IPS-NIHi7 (cell line): ENCODE results near the gene CHD5.
"Not testable (repeated sequence)": the region's sequence is repeated elsewhere in the genome, so short reads cannot be mapped to it uniquely, and the experiment has no call there.

Source experiments
- DNase-seq: peaks from one replicate; pipeline ENCODE4 v3.0.0; 2012; ENCODE audit warnings: mixed read lengths; ENCODE audit errors: extremely low spot score

CHD5 gene

GRCh38 chr1:6086358-6086757 lies 93.8 kb downstream of the CHD5 start:
- no peak for DNase-seq

- no peak for DNase-seq
Observed at GRCh38 chr1:6085666-6086065, 94.5 kb downstream of the CHD5 start.

- DNase-seq, result no peak
Observed at GRCh38 chr1:6084781-6085495, 95.2 kb downstream of the CHD5 start.

DNA sequence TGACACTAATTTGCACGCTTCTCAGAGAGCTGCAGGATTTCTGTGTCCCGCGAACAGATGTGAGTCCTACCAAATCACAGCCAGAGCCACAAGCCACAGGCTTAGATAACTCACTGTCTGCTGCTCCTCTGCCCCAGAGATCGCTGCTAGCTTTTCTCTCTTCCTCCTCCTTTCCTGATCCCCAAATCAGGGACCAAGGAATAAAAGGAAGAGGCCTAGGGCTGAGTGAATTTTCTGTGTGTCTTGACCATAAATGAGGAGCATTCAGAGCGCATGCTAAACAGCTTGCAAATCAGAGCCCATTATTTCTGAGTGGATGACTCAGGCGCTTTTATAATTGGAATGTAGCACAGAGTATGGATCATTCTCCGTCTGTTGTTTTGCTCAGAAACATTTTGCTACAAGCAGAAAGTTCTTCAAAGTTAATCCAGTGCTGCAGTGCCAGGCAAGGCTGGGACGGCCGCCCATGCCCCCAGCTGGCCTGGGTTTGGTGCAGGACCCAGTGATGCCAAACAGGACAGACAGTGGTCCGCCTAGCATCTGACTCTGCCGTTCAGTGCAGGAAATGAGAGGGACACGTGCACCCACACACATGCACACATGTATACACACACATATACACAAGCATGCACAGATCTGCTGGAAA lies 96.2 kb downstream of the CHD5 start:
- no peak for DNase-seq

DNA sequence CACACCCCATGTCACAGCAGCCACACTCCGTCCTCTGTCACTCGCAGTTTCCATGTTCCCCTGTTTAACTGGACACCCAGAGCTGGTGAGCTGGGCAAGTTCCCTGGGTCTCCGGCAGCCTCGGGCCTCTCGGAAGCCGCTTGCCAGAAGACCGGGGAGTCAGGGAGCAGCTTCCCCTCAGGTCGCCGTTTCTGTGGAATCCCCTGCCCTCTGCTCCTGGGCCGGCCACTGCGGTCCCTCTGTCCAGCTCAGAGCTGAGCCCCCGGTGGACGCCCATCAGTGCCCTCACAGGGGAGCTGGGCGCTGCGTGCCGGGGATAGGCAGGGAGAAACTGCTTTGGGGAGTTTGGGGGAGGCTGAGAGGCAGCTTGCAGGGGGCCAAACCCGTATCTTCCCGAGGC lies 96.7 kb downstream of the CHD5 start:
- DNase-seq, result no peak

DNA sequence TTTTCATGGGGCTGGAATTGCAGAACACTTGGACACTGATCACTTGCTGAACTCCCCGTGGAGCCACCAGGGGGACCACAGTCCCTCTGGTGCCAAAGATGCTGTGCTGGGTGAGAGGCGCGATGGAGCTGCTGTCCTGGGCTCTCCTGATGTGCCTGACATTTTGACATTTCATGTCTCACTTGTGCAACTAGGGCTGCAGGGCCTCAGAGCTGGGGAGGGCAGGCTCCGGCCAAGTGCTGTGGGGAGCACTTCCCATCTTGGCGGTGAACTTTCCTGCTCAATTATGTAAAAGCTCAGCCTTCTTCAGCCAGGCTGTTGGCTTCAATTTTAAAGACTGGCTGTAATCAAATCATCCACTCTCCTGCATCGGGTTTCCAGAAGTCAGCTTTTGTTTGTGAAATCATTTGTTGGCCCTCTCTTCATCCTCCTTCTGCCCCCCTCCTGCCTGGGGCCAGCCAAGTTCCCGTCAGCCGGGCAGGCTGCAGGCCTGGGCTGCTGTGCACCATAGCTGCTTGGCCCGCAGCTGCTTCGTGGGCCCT lies 97.6 kb downstream of the CHD5 start:
- peak; percentile 54 for DNase-seq

DNA sequence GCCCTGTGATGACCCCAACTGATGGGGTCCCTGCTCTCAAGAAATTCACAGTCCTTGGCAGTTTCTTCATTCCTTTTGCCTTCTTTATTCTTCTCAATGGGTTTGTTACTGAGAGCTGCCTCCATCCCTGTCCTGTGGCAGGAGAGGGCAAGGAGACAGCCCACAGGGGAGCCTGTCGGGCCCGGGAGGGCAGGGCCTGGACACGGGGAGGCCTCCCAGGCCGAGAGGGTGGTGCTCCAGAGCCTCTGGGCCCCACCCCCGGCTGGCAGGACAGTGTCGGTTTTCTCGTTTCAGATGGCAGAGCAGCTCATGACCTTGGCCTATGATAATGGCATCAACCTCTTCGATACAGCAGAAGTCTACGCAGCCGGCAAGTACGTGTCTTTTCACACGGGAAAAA lies 98.2 kb downstream of the CHD5 start:
- no peak for DNase-seq

DNA sequence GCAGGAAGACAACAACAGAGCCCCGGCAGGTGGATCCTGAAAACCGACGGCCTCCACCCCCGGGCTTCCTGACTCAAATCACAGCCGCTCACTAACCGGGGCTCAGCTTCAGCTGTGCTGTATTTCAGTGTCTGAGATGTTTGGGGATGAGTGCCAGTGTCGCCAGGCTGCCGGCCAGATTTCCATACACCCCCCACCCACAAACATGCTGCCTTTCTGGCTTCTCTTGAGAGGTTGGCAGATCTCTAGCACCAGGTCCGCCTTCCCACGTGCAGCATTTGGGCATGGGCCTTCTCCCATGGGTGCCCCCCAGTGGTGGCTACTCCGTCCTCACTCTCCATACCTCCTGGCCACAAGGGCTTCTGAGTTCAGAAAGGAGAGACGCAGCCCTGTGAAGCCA lies 99.7 kb downstream of the CHD5 start:
- DNase-seq, result no peak

- DNase-seq, result no peak
Observed at GRCh38 chr1:6077919-6078318, 102.2 kb downstream of the CHD5 start.

DNA sequence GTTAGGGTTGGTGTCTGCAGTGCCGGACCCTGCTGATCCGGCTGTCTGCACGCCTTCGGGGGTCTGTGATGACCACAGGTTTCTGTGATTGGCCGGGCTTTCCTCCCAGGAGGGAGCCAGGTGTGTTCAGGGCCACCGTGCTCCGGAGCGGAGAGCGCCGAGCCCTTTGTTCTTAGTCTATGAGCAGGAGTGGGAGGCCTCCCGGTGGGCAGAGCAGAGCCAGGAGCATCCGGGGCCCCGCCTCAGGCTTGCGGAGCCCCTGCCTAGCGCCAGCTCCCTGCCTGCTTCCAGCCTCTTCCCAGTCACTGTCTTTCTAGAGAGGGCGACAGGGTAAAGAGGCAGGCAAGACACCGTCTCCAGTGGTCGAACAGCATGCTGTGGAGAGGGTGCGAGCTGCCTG lies 102.6 kb downstream of the CHD5 start:
- no peak for DNase-seq

DNA sequence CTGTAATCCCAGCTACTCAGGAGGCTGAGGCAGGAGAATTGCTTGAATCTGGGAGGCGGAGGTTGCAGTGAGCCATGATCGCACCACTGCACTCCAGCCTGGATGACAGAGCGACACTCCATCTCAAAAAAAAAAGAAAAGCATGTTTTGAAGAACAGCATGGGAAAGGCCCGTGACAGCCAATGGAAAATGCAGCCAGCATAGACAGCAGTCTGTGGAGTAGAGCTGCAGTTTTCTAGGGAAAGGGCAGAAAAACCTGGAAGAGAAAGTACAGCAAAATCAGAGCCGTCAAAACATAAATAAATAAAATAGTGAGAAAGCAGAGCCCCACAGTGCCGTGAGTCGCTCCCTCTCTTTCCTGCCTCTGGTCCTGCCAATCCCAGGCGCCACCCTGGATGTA lies 103.1 kb downstream of the CHD5 start:
- not testable (repeated sequence) for DNase-seq

- DNase-seq, result no peak
Observed at GRCh38 chr1:6075748-6076147, 104.4 kb downstream of the CHD5 start.

DNA sequence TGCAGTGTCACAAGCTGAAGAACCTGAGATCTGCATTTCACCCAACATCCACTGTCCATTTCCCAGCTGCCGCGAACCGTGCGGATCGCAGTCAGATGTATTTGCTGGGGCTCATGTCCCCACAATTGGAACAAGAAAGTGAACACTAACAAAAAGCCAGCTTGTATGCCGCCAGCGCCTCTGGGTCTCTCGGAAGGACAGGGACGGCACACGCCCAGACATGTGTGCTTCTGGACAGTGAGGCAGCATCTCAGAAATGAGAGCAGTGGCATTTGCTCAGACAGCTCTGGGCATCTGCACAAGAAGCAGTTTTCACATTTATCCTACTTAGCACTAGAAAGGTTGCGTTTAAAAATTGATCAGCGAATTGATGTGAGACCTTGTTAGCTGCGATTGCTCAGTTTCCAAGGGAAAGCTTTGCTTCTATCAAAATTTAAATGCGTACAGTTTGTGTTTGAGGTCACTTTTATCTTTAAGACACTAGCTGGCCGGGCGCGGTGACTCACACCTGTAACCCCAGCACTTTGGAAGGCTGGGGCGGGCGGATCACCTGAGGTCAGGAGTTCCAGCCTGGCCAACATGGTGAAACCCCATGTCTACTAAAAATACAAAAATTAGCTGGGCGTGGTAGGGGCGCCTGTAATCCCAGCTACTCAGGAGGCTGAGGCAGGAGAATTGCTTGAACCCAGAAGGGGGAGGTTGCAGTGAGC lies 105.8 kb downstream of the CHD5 start:
- DNase-seq, result no peak

DNA sequence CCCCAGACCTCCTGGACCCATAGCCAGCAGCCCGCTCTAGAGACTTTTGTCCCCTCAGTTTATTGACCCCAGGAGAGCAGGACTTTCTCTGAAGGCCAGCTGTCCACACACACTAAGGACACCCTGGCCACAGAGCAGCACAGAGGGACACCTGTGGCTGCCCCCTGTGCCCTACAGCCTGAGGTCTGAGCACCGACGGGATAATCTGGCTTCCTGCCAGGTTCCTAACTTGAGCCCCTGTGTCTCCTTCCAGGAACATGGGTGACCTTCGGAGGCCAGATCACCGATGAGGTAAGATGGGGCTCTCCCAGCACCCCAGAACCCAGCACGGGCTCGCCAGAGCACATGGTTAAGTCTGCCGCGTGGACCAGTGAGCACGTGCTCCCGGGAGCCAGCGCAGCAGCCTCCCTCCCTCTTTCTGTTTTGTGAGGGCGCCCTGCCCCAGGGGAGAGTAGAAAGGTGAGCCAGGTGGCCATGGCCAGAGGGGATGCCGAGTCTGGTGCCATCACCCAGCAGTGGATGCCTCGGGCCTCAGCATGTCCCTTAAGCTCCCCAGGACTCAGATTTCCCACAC lies 106.6 kb downstream of the CHD5 start:
- no peak for DNase-seq

DNA sequence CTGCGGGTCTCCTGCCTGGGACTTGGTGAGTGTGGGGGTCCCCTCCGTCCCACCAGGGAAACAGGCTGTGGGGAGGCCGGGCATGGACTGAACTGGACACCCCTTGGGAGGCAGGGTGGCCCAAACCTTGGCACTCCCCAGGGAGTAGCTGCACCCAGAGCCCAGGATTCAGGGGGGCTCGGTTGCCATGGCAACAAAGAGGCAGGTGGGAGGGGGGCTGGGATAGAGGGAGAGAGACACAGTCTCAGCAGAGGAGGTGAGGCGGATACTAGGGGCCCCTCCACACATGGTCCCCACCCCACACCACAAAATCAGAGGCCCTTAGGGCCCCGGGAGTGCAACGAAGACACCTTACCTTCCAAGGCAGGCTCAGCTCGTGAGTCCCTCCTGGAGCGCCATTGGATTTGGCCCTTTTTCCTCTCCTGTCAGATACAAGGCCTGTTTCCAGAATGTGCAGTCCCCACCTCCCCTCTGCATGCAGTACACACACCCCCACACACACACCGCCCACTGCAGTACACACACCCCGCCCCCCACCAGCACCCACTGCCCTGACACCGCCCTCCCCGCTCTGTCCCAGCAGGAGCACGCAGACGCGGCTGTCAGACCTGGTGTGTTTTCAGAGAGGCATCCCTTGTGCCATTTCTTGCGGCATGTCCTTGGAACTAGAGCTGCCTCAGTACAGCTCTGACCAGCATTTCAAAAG lies 107.2 kb downstream of the CHD5 start:
- no peak for DNase-seq

DNA sequence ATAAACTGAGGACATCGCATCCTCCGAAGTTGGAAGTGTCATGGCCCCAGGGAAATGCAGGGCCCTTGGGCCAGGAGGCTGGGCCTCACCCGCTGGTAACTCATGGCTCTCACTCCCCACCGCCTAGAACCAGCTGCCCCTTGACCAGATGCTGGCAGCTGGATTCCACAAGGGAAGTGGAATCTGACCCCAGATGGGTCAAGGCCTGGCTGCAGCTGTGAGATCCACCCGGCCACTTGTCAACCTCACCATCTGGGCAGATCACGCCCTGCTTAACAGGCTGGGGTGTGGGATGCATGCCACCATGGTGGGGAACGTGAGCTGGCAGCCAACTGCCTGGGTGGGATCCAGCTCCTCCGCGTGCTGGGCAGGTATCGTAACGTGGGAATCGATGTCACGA lies 108.9 kb downstream of the CHD5 start:
- DNase-seq, result no peak

DNA sequence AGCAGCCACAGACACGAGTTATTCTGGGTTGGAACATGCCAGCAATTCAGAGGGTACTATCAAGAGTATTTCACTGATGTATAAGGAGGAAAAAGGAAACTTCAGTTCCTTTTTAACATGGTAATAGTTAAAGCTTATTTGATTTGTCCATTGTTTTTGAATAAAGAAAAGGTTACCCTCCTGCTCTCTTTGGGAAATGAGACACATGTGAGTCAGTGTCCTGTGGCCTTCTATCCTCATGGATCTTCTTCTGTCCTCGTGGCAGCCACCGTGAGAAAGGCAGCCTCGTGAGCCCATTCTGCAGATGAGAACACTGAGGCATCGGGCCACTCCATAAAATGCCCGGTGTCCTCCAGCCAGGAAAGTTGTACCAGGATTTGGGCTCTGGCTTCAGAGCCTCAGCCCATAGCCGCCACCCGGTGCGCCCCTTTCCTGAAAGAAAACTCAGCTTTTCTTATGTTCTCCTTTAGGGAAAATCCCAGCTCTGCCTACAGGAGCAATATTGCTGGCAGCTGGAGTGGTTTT lies 109.6 kb downstream of the CHD5 start:
- no peak for DNase-seq

DNA sequence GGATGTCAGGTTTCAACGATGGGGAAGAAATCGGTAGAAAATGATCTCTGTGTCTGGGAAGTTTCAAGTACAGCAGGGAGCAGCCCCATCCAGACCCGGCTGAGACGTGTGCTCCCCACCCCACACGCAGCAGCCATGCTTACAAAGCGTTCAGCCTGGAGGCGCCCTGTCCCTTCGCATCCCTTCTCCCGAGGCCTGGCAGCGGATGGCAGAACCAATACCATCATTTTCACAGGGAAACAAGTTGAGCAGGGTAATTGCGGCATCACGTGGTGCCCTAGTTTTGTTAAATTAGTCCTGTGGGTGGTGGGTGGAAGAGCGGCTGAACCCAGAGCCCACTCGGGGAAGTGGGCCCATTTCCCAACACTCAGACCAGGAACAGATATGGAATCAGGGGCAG lies 110.5 kb downstream of the CHD5 start:
- DNase-seq, result no peak

DNA sequence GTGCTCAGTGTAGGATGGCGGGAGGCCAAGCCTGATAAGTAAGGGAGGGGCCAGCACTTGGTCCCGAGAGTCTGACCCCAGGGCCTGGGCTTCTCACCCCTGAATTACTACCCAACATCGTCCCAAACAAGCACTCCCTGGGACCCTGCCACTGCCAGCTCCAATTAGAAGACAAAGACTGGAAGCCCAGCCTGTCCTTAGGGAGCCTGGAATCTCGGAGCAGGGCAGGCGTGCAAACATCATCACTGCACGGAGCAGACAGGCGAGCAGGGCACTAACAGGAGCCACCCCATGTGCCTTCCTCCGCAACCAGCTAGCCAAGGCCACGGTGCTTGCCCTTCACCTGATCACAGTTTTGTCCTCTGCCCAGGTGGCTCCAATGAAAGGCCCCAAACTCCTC lies 111.2 kb downstream of the CHD5 start:
- DNase-seq, result no peak

GRCh38 chr1:6068073-6068472 lies 112.0 kb downstream of the CHD5 start:
- DNase-seq, result no peak

DNA sequence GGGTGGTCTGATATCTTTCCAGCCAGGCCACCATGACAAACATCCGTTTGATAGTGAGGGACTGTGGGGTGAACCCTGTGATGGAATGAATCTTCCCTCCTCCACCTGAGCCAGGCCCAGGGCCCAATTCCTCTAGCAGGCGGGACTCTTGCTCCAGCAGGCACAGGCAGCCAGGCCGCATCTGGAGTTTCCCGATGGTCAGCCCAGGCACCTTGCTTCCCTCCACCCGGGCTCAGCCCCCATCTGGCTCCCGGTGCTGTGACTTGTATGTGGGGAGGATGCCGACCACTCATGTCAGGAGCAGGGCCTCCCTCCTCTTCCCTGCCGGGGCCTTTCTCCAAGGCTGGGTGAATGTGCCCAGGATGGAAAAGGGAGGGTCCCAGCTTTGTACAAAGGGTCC lies 113.4 kb downstream of the CHD5 start:
- DNase-seq, result no peak
